ENCODE data around the gene ALKBH8.

DNA sequence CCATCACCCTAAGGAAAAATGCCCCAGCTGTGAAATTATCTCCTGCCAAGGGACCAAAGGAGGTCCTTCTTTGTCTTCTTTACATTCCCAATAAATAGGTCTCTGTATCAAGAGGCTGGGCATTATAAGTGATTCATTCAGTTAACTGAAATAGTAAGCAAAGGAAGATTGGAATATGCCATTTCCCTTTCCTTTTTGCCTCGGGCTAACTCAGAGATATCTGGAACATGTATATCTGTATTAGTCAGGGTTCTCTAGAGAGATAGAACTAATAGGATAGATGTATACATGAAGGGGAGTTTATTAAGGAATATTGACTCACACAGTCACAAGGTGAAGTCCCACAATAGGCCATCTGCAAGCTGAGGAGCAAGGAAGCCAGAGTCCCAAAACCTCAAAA is 92.6 kb downstream of the ALKBH8 start:
- TF ChIP-seq RAD21 (IDR thresholded peaks at IDR 0.05) (no peak), YY1 (IDR thresholded peaks at IDR 0.05) (no peak), EGR1 (IDR thresholded peaks at IDR 0.05; ENCODE audit: low read depth in 2 of 2) (no peak), SP1 (IDR thresholded peaks at IDR 0.05) (no peak), TAF1 (conservative IDR thresholded peaks at IDR 0.05) (no peak)
- TF ChIP-seq, protein P1, sequence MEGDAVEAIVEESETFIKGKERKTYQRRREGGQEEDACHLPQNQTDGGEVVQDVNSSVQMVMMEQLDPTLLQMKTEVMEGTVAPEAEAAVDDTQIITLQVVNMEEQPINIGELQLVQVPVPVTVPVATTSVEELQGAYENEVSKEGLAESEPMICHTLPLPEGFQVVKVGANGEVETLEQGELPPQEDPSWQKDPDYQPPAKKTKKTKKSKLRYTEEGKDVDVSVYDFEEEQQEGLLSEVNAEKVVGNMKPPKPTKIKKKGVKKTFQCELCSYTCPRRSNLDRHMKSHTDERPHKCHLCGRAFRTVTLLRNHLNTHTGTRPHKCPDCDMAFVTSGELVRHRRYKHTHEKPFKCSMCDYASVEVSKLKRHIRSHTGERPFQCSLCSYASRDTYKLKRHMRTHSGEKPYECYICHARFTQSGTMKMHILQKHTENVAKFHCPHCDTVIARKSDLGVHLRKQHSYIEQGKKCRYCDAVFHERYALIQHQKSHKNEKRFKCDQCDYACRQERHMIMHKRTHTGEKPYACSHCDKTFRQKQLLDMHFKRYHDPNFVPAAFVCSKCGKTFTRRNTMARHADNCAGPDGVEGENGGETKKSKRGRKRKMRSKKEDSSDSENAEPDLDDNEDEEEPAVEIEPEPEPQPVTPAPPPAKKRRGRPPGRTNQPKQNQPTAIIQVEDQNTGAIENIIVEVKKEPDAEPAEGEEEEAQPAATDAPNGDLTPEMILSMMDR (IDR thresholded peaks at IDR 0.05; ENCODE audit: low read depth, low read length, missing input control): no peak
- TF ChIP-seq, protein P2, sequence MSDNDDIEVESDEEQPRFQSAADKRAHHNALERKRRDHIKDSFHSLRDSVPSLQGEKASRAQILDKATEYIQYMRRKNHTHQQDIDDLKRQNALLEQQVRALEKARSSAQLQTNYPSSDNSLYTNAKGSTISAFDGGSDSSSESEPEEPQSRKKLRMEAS (IDR thresholded peaks at IDR 0.05): no peak
- TF ChIP-seq, protein P3, sequence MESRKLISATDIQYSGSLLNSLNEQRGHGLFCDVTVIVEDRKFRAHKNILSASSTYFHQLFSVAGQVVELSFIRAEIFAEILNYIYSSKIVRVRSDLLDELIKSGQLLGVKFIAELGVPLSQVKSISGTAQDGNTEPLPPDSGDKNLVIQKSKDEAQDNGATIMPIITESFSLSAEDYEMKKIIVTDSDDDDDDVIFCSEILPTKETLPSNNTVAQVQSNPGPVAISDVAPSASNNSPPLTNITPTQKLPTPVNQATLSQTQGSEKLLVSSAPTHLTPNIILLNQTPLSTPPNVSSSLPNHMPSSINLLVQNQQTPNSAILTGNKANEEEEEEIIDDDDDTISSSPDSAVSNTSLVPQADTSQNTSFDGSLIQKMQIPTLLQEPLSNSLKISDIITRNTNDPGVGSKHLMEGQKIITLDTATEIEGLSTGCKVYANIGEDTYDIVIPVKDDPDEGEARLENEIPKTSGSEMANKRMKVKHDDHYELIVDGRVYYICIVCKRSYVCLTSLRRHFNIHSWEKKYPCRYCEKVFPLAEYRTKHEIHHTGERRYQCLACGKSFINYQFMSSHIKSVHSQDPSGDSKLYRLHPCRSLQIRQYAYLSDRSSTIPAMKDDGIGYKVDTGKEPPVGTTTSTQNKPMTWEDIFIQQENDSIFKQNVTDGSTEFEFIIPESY (IDR thresholded peaks at IDR 0.05): no peak
- TF ChIP-seq, protein P4, sequence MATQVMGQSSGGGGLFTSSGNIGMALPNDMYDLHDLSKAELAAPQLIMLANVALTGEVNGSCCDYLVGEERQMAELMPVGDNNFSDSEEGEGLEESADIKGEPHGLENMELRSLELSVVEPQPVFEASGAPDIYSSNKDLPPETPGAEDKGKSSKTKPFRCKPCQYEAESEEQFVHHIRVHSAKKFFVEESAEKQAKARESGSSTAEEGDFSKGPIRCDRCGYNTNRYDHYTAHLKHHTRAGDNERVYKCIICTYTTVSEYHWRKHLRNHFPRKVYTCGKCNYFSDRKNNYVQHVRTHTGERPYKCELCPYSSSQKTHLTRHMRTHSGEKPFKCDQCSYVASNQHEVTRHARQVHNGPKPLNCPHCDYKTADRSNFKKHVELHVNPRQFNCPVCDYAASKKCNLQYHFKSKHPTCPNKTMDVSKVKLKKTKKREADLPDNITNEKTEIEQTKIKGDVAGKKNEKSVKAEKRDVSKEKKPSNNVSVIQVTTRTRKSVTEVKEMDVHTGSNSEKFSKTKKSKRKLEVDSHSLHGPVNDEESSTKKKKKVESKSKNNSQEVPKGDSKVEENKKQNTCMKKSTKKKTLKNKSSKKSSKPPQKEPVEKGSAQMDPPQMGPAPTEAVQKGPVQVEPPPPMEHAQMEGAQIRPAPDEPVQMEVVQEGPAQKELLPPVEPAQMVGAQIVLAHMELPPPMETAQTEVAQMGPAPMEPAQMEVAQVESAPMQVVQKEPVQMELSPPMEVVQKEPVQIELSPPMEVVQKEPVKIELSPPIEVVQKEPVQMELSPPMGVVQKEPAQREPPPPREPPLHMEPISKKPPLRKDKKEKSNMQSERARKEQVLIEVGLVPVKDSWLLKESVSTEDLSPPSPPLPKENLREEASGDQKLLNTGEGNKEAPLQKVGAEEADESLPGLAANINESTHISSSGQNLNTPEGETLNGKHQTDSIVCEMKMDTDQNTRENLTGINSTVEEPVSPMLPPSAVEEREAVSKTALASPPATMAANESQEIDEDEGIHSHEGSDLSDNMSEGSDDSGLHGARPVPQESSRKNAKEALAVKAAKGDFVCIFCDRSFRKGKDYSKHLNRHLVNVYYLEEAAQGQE (IDR thresholded peaks at IDR 0.05): no peak
- TF ChIP-seq, protein P5, sequence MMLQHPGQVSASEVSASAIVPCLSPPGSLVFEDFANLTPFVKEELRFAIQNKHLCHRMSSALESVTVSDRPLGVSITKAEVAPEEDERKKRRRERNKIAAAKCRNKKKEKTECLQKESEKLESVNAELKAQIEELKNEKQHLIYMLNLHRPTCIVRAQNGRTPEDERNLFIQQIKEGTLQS (IDR thresholded peaks at IDR 0.05): no peak
